ENCODE data around the gene C16orf78. TPM values are rescaled to one million over a fixed set of nuclear protein-coding genes. Genes with fewer than 3 reads are reported as not detected.

C16orf78 gene
- total RNA-seq, 4 donors from 2014 or later = not detected

- no peaks in the 10 kb centered on the region for H3K9me3 ChIP-seq
- no peak for DNase-seq
- intact Hi-C loops (cut with DNase I; ENCODE audit: low total_unique reads) = no loop called here
- TF ChIP-seq CTCF (IDR thresholded peaks at IDR 0.05) (no peak), POLR2A (IDR thresholded peaks at IDR 0.05) (no peak)
- H3K36me3 ChIP-seq = no peaks in the 10 kb centered on the region
- no peak overlapping the region for H3K4me3 ChIP-seq
- no peak overlapping the region for H3K27ac ChIP-seq
- no peaks in the 10 kb centered on the region for H3K27me3 ChIP-seq
- no peaks in the 10 kb centered on the region for H3K4me1 ChIP-seq
Observed at GRCh38 chr16:49338611-49339265, 34.9 kb upstream of the C16orf78 start.

- Histone ChIP-seq H3K27me3 (no peaks in the 10 kb centered on the region), H3K4me3 (no peak overlapping the region), H3K4me1 (no peaks in the 10 kb centered on the region), H3K36me3 (no peaks in the 10 kb centered on the region), H3K9me3 (no peaks in the 10 kb centered on the region), H3K27ac (no peak overlapping the region)
- TF ChIP-seq POLR2A (IDR thresholded peaks at IDR 0.05) (no peak), CTCF (IDR thresholded peaks at IDR 0.05) (no peak)
- DNase-seq = no peak
- intact Hi-C loops (cut with DNase I; ENCODE audit: low total_unique reads) = no loop called here
Observed at GRCh38 chr16:49340466-49340865, 33.1 kb upstream of the C16orf78 start.

- no peaks in the 10 kb centered on the region for H3K9me3 ChIP-seq
- intact Hi-C loops (cut with DNase I; ENCODE audit: low total_unique reads) = no loop called here
- no peak for DNase-seq
- H3K36me3 ChIP-seq = no peaks in the 10 kb centered on the region
- no peaks in the 10 kb centered on the region for H3K4me1 ChIP-seq
- no peak overlapping the region for H3K4me3 ChIP-seq
- H3K27me3 ChIP-seq = no peaks in the 10 kb centered on the region
- no peak overlapping the region for H3K27ac ChIP-seq
- no peak for TF ChIP-seq POLR2A (IDR thresholded peaks at IDR 0.05)
- no peak for TF ChIP-seq CTCF (IDR thresholded peaks at IDR 0.05)
Observed at GRCh38 chr16:49341706-49342105, 31.9 kb upstream of the C16orf78 start.

- intact Hi-C loops (cut with DNase I; ENCODE audit: low total_unique reads) = no loop called here
- Histone ChIP-seq H3K27ac (no peak overlapping the region), H3K4me1 (no peaks in the 10 kb centered on the region), H3K4me3 (no peak overlapping the region), H3K27me3 (no peaks in the 10 kb centered on the region), H3K36me3 (no peaks in the 10 kb centered on the region), H3K9me3 (no peaks in the 10 kb centered on the region)
- DNase-seq = no peak
- no peak for TF ChIP-seq POLR2A (IDR thresholded peaks at IDR 0.05)
- TF ChIP-seq CTCF (IDR thresholded peaks at IDR 0.05) = no peak
Observed at GRCh38 chr16:49342336-49343265, 31.0 kb upstream of the C16orf78 start.

- H3K36me3 ChIP-seq = no peaks in the 10 kb centered on the region
- H3K9me3 ChIP-seq = no peaks in the 10 kb centered on the region
- no peak for DNase-seq
- no peak overlapping the region for H3K4me3 ChIP-seq
- intact Hi-C loops (cut with DNase I; ENCODE audit: low total_unique reads) = no loop called here
- H3K4me1 ChIP-seq = no peaks in the 10 kb centered on the region
- TF ChIP-seq CTCF (IDR thresholded peaks at IDR 0.05) (no peak), POLR2A (IDR thresholded peaks at IDR 0.05) (no peak)
- no peak overlapping the region for H3K27ac ChIP-seq
- H3K27me3 ChIP-seq = no peaks in the 10 kb centered on the region
Observed at GRCh38 chr16:49343291-49343690, 30.3 kb upstream of the C16orf78 start.
